WTC11 (cell line): ENCODE results near the gene RLF.

Experiments
- ZBTB21 ChIP-seq: sonication (generic); formaldehyde crosslinking; IDR thresholded peaks from 2 replicates; pipeline ENCODE4 v1.8.1; 2023; ENCODE audit warnings: mild to moderate bottlenecking, missing genetic modification reagents, borderline replicate concordance
- TF ChIP-seq, protein P1 (sequence below): fragments of 200-600 bp; IDR thresholded peaks from 2 replicates; pipeline ENCODE4 v1.8.0; 2022; ENCODE audit warnings: antibody characterized with exemption

DNA sequence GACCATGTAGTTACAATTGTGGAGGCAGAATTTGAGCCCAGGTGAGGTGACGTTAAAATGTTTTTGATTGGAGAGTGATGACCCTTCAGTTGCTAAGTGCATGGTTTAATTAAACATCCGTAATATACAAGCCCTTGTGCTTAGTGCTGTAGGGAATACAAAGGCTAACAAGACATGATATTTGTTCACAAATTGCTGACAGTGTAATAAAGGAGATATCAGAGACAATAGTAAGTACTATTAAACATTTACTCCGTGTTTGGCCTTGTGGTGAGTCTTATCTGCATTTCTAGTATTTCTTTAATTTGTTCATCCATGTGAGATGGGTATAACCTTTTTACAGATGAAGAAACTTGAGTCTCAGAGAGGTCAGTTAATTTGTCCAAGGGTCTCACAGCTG lies 37.9 kb downstream of the RLF start:
- TF ChIP-seq ZBTB21 = no peak
- TF ChIP-seq, protein P1, sequence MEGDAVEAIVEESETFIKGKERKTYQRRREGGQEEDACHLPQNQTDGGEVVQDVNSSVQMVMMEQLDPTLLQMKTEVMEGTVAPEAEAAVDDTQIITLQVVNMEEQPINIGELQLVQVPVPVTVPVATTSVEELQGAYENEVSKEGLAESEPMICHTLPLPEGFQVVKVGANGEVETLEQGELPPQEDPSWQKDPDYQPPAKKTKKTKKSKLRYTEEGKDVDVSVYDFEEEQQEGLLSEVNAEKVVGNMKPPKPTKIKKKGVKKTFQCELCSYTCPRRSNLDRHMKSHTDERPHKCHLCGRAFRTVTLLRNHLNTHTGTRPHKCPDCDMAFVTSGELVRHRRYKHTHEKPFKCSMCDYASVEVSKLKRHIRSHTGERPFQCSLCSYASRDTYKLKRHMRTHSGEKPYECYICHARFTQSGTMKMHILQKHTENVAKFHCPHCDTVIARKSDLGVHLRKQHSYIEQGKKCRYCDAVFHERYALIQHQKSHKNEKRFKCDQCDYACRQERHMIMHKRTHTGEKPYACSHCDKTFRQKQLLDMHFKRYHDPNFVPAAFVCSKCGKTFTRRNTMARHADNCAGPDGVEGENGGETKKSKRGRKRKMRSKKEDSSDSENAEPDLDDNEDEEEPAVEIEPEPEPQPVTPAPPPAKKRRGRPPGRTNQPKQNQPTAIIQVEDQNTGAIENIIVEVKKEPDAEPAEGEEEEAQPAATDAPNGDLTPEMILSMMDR = no peak
